Measurements from ENCODE around the gene MIOS.
"Not testable (repeated sequence)": the region's sequence is repeated elsewhere in the genome, so short reads cannot be mapped to it uniquely, and the experiment has no call there.

The MIOS gene

GRCh38 chr7:7654964-7655715 lies 88.5 kb downstream of the MIOS start:
- H3K4me3 ChIP-seq (ENCODE audit: low read depth, low read length), result no peak overlapping the region
- no peak for TF ChIP-seq CTCF (IDR thresholded peaks at IDR 0.05; ENCODE audit: low read depth, low read length)

- not testable (repeated sequence) for H3K4me3 ChIP-seq (ENCODE audit: low read depth, low read length)
Observed at GRCh38 chr7:7656459-7656858, 89.8 kb downstream of the MIOS start.

Measured in WI38 (cell line).